ENCODE data around the gene RNU2-63P.
"Not testable (repeated sequence)": the region's sequence is repeated elsewhere in the genome, so short reads cannot be mapped to it uniquely, and the experiment has no call there.

The RNU2-63P gene

DNA sequence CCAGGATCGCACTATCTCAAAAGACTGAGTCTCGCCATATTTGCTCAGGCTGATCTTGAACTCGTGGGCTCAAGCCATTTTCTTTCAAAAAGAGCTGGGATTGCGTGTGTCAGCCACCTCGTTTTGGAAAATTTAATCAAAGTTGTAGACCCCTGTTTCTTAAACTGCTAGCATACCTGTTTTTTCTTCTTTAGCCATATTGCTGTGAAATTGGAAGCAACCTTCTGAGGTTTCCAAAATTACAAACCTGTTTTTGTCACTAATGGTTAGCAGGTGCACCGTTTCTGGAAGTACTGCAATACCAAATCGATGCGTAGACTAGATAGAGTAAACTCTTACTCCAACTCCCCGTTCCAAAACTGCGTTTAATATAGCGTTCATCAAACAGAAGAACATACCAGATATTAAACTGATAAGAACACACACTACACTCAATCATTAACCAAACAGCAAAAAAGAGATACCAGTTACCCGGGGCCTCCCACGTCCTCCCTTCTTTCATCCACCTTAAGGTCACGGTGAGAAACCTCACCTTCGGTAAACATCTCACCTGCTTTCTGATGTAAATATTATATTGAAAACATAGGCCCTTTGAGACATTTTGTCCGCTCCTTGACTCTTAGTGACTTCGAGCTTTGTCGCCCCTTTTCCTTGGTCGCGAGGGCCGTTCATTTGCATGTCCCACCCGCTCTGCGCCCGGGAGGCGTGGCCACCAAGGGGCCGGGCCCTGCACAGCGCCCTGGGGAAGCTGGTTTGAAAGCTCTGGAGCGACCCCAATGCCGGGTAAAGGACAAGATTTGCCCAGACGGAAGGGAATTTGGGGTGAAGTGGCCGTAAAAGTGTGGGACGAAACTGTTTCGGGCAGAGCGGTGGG is at the start of gene RNU2-63P:
TSS of gene RNU2-63P (minus strand) at position 462 of the 874 bp plus-strand sequence.
- peak; percentile 96 for DNase-seq (ENCODE audit: low read depth)

DNA sequence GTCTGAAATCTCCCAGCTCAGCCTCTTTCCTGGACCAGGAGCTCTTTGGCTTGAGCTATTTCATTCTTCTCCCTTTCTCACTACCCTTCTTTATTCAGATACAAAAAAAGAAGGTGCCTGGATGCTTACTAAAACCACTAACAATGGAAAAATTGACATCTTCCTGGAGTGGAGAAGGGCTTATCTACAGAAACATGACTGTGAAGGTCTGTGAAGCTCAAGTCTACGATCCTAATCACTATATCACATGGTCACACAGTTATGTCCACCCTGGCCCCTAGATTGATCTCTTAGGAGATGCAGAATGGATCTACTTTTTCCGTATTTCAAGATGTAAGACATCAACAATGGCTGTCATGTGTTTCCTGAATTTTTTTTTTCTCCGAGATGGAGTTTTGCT is 44.9 kb upstream of the RNU2-63P start:
- DNase-seq (ENCODE audit: low read depth) = no peak

- DNase-seq (ENCODE audit: low read depth) = no peak
Observed at GRCh38 chr2:88060907-88061275, 44.5 kb upstream of the RNU2-63P start.

DNA sequence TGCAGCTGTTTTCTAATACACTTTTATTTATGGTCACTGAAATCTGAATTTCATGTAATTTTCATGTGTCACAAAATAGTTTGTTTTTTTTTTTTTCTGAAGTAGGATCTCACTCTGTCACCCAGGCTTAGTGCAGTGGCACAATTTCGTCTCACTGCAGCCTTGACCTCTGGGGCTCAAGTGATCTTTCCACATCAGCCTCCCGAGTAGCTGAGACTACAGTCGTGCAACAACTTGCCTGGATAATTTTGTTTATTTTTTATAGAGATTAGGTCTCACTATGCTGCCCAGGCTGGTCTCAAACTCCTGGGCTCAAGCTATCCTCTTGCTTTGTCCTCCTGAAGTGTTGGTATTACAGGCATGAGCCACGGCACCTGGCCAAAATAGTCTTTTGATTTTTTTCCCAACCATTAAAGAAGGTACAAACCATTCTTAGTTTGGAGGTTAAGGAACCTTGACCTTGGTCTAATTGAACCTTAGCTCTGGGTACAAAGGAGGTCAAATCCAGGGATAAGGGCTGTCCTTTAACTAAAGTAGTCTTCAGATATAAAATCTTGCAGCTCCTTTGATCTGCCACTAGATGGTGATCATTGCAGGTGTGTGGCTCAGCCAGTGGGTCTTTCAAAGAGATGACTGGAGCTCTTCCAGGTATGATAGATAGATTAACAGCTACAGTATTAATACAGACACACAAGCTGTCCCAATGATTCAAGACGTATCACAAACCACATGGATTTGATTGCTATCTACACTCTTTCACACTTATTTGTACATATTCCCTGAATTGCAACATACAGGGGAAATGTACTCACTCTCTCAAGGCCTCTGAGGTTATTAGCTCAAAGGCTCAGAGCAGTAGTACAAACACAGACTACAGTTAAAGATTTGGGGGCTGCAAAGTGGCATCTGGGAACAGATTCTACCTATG is 43.9 kb upstream of the RNU2-63P start:
- peak; percentile 43 for DNase-seq (ENCODE audit: low read depth)

DNA sequence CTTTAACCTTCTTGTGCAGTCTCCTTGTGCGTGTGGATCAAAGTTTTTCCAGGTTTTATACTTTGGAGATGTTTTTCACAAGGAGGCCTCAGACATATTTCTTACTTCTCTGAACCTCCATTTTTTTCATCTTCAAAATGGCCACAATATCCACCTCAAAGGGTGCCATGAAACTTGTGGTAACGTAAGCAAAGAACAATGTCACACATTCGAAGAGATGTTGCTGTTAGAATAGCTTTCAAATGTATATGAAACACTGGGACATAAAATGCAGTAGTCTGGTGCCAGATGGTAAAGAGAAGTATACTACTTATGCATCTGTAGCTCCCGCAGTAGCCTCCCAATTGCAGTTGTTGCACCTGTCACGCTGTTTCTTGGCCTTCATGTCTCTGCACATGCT is 41.8 kb upstream of the RNU2-63P start:
- no peak for DNase-seq (ENCODE audit: low read depth)

DNA sequence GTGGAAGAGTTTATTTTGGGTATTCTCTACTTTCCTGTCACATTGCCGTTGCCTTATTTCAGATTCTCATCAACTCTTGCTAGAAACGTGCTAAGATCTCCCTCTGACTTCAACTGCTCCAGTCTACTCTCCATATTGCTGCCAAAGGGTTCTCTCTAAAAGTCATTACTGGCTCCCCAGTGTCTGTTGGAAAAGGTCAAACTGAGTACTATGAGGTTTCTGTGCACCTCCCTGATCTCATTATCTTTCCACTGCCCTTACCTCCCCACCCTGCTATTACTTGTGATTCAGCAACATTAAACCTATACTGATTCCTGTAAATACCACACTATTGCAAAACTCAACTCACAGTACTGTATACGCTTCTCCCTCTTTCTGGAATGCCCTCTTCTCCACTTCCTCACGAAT is 41.1 kb upstream of the RNU2-63P start:
- DNase-seq (ENCODE audit: low read depth) = no peak

DNA sequence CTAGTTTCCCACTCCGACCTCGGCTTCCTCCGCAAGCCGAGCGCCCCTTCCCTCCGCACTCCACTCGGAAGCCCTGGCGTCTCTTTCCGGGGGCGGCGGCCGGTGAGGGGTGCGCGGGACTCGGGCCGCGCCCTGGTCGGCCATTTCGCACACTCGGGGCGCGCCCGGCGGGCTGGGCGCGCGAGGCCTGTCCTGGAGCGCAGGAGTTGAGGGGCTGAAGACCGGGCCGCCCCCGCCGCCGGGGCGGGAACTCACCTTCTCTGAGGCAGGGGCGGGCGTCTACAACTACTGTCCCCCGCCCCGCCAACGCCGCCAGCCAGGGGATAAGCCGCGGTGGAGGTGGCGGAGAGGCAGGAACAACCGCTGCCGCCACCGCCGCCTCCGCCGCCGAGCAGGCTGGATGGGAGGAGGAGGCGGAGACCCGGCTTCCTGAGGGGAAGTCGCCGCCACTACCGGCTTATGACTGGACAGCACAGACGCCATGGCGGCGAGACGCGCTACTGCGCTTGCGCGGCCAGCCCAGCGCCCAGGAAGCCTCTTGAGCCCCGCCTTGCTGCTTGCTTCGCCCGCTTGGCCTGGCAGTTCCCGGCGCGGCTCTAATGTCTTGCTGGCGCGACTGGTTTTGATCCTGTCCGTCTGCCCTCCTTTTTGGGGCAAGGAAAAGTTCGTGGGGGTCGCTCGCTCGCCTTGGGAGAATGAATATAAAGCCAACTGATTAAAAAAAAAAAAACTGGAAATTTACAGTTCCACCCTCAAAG is 39.2 kb upstream of the RNU2-63P start, which contains the start of gene KRCC1:
TSS of gene KRCC1 (minus strand) at position 413 of the 758 bp plus-strand sequence. CDS start 27,220 bp downstream, outside the sequence.
- peak; percentile 96 for DNase-seq (ENCODE audit: low read depth)

GRCh38 chr2:88054782-88055370 is 38.5 kb upstream of the RNU2-63P start:
- peak; percentile 28 for DNase-seq (ENCODE audit: low read depth)

- DNase-seq (ENCODE audit: low read depth) = peak; percentile 16
Observed at GRCh38 chr2:88053934-88054781, 37.8 kb upstream of the RNU2-63P start.

DNA sequence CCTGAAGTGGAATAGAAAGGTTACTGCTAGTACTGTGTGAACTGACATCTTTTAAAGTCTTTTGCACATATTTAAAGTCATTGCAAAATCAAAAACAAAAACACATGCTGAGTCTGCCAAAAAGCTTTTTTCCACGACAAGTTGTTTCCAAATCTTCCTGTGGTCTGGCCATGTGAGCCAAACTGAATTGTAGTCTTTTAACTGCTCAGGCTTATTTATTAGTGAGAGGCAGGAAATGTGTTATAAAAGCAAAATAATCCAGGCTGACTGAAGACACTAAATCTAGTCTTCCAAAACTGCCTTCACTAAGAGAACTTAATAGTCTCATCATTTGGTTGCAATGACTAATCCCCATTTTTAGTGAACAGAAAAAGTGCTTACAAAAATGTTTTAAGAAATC is 36.9 kb upstream of the RNU2-63P start:
- DNase-seq (ENCODE audit: low read depth) = peak; percentile 74

DNA sequence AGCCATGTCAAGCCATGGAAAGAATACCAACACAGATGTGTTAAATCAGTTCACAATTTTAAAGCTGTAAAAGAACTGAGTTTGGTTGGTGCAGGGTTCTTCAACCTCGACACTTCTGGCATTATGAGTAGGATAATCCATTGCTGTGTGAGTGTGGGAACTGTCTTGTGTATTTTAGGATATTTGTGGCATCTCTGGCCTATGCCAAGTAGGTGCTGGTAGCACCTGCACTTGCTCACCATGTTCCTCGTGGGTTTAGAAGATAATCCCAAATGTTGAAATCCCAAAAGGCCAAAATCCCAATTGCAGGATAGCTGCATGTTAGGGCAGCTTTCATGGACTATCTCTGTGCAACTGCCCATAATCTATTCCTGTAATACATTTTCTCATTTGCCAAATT is 35.4 kb upstream of the RNU2-63P start:
- no peak for DNase-seq (ENCODE audit: low read depth)

- no peak for DNase-seq (ENCODE audit: low read depth)
Observed at GRCh38 chr2:88049622-88050021, 33.3 kb upstream of the RNU2-63P start.

DNA sequence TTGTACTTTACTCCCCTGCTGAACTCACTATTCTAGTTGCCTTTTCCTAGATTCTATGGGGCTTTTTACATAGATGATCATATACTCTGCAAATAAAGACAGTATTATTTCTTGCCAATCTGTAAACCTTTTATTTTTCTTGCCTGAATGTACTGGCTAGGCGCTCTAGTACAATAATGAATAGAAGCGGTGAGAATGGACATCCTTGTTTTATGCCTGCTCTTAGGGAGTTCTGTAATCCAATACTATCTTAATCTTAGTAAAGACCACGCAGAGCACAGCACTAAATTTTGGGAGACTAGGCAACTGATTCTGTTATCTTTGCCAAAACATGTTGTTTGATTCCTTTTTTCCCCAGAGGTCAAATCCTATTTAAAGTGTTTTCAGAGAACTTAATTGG is 32.2 kb upstream of the RNU2-63P start:
- no peak for DNase-seq (ENCODE audit: low read depth)

DNA sequence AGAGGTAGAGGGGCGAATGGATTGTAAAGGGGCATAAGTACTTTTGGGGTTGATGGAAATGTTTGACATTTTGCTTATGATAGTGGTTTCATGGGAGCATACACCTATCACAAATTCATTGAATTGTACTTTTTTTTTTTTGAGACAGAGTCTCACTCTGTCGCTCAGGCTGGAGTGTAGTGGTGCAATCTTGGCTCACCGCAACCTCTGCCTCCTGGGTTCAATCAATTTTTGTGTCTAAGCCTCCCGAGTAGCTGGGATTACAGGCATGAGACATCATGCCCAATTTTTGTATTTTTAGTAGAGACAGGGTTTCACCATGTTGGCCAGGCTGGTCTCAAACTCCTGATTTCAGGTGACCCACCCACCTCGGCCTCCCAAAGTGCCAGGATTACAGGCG is 29.2 kb upstream of the RNU2-63P start:
- not testable (repeated sequence) for DNase-seq (ENCODE audit: low read depth)

DNA sequence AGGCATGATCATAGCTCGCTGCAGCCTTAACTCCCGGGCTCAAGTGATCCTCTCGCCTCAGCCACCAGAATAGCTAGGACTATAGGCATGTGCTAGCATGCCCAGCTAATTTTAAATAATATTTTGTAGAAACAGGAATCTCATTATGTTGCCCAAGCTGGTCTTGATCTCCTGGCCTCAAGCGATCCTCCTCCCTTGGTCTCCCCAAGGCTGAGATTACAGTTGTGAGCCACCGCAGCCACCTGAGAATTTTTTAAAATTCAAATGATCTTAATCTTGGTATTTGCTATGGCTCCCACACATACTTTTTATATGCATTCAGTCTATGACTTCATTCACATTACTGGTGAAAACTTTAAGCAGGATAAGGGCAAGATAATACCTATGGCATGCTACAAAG is 26.1 kb upstream of the RNU2-63P start:
- DNase-seq (ENCODE audit: low read depth) = no peak

GRCh38 chr2:88038263-88039105 is 22.1 kb upstream of the RNU2-63P start:
- DNase-seq (ENCODE audit: low read depth) = peak; percentile 96

DNA sequence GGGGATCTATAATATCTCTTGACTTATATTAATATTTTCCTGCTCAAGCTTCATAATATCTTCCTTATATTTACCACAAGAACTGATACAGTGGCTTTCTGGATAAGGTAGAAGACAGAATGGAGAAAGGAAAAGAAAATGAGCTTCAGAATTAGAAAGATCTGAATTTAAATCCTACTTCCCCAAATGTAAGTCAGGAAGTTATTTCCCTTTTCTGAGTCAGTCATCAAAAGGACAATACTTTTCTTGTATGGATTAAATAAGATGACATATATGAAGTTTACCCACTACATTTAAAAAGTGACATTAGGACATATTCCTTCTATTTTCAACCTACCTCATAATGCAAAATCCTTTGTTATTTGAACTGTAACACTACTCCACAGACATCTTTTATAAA is 20.3 kb upstream of the RNU2-63P start:
- DNase-seq (ENCODE audit: low read depth) = no peak

DNA sequence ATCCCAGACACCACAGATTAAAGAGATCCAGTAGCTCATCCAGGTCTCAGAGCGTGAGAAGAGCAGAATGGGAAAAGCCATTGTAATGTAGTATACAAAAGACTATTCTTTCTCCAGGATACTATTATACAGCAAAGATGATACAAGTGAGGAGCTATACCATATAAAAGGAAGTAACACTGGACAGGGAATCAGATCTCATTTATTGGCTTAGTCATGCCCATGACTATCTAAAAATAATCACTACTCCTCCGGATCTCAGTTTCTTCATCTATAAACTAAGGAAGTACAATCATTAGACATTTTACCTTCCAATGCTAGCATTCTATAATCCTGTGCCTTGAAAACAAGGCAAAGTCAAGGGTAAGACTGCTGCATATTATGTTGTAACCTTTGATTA is 19.8 kb upstream of the RNU2-63P start:
- no peak for DNase-seq (ENCODE audit: low read depth)

GRCh38 chr2:88032070-88032702 is 15.8 kb upstream of the RNU2-63P start:
- DNase-seq (ENCODE audit: low read depth) = no peak

Data from iris pigment epithelial cell (primary cell).